ENCODE data around the gene CCL14.

DNA sequence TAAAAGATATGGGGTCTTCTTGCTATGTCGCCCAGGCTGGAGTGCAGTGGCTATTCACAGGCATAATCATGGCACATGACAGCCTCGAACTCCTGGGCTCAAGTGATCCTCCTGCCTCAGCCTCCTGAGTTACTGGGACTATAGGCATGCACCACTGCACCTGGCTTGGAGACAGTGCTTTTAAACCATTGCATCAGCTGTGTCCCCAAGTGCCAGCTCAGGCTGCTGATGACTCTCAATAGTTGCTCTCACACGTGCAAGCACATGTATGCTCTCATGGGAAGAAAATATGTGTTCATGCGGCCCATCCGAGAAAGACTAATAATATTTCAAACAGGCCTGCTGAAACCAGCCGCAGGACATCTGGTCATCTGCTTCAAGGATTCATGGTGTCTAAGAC, 14.0 kb downstream of the CCL14 start:
- TF ChIP-seq, protein P1, sequence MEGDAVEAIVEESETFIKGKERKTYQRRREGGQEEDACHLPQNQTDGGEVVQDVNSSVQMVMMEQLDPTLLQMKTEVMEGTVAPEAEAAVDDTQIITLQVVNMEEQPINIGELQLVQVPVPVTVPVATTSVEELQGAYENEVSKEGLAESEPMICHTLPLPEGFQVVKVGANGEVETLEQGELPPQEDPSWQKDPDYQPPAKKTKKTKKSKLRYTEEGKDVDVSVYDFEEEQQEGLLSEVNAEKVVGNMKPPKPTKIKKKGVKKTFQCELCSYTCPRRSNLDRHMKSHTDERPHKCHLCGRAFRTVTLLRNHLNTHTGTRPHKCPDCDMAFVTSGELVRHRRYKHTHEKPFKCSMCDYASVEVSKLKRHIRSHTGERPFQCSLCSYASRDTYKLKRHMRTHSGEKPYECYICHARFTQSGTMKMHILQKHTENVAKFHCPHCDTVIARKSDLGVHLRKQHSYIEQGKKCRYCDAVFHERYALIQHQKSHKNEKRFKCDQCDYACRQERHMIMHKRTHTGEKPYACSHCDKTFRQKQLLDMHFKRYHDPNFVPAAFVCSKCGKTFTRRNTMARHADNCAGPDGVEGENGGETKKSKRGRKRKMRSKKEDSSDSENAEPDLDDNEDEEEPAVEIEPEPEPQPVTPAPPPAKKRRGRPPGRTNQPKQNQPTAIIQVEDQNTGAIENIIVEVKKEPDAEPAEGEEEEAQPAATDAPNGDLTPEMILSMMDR (IDR thresholded peaks at IDR 0.05) = no peak
- no peak for TF ChIP-seq POLR2A (IDR thresholded peaks at IDR 0.05)
- TF ChIP-seq POLR2AphosphoS5 (IDR thresholded peaks at IDR 0.05) = no peak
